GM19397 (cell line): ENCODE results near the gene CABP5.

Source experiments
- ATAC-seq: cut with Tn5 transposase; IDR thresholded peaks from one replicate; pipeline ENCODE4 v1.9.1; 2021; ENCODE audit warnings: mild to moderate bottlenecking, moderate library complexity; ENCODE audit not compliant: unreplicated experiment

Gene CABP5

GRCh38 chr19:48033604-48034003 lies 10.3 kb downstream of the CABP5 start:
- no peak for ATAC-seq

DNA sequence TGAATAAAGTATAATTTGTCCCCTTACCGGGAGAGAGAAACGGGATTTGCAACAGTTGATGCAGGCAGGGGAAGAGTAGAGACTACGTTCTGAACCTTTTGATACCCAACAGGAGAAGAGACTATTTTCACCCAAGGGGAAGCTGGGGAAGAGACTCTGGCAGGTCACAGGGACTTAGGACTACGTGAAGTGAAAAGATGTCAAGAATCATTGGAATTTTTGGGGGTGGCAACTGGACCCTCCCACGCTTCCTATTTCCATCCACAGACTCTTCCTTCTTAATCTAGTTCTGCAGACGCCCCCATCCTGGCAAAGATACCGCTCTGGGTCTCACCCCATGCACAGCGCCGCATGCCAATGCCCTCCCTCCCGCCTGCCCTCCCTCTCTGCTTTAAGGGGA lies 13.8 kb downstream of the CABP5 start:
- ATAC-seq = no peak

- ATAC-seq = no peak
Measured at GRCh38 chr19:48029431-48029830, 14.4 kb downstream of the CABP5 start.

- no peak for ATAC-seq
Measured at GRCh38 chr19:48025480-48025879, 18.4 kb downstream of the CABP5 start.

DNA sequence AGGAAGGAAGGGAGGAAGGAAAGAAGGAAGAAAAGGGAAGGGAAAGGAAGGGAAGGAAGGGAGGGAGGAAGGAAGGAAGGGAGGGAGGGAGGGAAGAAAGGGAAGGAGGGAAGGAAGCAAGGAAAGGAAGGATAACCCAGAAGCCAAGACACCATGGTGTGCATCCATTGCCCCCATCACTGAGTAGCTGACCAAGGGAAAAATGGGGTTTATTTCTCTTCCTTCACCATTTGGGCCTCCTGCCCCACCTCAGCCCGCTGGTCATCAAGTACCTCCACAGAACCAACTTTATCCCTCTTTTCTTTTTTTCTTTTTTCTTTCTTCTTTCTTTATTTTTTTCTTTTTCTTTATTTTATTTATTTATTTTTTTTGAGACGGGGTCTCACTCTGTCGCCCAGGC lies 20.4 kb downstream of the CABP5 start:
- ATAC-seq = no peak

- ATAC-seq = no peak
Measured at GRCh38 chr19:48023011-48023410, 20.9 kb downstream of the CABP5 start.

- ATAC-seq = no peak
Measured at GRCh38 chr19:48020686-48021085, 23.2 kb downstream of the CABP5 start.

DNA sequence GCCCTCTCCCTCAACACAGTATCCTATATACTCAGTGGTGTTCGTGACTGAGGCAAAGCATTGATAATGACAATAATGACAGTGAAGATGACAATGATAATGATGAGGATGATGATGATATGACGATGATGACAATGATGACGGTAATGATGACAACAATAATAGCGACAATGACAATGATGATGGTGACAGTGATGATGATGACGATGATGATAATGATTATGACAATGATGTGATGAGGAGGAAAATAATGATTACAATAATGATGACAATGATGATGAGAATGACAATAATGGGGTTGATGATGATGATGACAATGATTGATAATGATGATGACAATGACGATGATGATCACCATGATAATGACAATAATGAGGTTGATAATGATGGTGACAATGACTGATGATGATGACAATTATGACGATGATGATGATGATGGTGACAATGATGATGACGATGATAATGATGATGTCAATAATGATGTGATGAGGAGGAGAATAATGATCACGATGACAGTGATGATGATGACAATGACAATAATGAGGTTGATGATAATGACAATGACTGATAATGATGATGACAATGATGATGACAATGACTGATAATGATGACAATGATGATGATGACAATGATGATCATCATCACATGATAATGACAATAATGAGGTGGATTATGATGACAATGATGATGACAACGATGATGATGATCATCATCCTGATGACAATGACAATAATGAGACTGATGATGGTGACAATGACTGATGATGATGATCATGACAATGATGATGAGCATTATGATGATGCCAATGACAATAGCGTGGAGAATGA lies 32.7 kb downstream of the CABP5 start:
- no peak for ATAC-seq

- ATAC-seq = no peak
Measured at GRCh38 chr19:48006762-48007161, 37.1 kb downstream of the CABP5 start.

DNA sequence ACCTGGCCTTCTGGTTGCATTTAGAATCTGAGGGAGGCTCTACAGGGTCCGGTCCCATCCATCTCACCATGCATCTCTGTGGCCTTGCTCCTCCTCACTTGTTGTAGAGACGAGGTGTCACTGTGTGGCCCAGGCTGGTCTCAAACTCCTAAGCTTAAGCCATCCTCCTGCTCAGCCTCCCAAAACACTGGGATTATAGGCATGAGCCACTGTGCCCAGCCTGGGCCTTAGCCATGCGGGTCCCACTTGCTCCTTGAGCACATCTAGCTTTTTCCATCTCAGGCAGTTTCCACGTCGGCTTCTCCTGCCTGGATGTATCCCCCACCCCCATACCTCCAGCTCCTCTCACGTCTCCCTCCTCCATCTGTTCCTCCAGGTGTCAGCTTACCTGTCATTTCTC lies 39.6 kb downstream of the CABP5 start:
- ATAC-seq = no peak

- no peak for ATAC-seq
Measured at GRCh38 chr19:48000846-48001245, 43.0 kb downstream of the CABP5 start.

DNA sequence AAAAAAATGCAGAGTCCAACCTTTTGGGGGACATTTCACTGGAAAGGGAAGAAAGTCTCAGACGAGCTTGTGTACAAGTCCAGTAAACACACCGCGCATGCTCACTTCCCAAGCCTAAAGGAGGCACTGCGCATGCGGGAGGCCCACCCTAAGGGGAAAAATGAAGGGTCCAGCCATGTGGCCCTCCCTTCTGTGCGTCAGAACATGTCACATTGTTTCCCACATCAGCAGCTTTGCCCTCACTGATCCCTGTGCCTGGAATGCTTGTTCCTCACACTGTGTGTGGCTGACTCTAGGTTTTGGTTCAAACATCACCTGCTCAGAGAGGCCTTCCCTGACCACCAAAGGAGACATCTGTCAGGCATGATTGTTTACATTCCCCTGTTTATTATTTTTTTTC lies 45.1 kb downstream of the CABP5 start:
- ATAC-seq = no peak

- ATAC-seq = no peak
Measured at GRCh38 chr19:47996230-47996727, 47.6 kb downstream of the CABP5 start.

- ATAC-seq = no peak
Measured at GRCh38 chr19:47994209-47994802, 49.6 kb downstream of the CABP5 start, which contains the start of gene ELSPBP1. TSS of gene ELSPBP1 (plus strand) at chr19:47994632. CDS start at chr19:48008668, 14,036 bp downstream.

GRCh38 chr19:47992070-47992469 lies 51.8 kb downstream of the CABP5 start, which contains the start of gene BSPH1:
TSS of gene BSPH1 (minus strand) at chr19:47992170. CDS start at chr19:47992081, 89 bp downstream.
- no peak for ATAC-seq

DNA sequence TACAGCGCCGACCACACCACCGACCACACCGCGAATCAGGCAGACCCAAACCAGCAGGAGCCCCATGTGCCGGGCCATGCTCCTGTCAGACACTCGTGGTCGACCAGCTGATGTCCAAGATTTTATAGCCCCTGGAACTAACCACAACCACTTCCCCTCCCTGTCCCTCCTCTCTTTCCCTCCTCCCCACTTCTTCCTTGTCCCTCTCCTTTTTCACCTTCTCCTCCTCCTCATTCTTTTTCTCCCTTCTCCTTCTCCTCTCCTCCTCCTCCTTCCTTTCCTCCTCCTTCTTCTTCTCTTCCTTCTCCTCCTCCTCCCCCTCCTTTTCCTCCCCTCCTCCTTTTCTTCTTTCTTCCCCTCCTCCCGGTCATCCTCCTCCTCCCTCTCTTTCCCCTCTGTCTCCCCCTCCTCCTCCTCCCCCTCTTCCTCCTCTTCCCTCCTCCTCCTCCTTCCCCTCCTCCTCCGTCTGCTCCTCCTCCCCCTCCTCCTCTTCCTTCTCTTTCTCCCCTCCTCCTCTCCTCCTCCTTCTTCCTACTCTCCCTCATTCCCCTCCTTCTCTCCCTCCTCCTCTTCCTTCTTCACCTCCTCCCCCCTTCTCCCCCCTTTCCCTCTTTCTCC lies 52.6 kb downstream of the CABP5 start:
- no peak for ATAC-seq
